Prostate gland (tissue), 2 donors: ENCODE results near the gene ARHGEF38. TPM values are rescaled to one million over a fixed set of nuclear protein-coding genes. Genes with fewer than 3 reads are reported as not detected.

Experiments
- DNase-seq: peaks from one replicate; pipeline ENCODE4 v3.0.0-alpha.2; 2019; ENCODE audit warnings: low spot score
- H3K27ac ChIP-seq, 2 donors: fragments of 200-600 bp; sonication (generic); 2 replicates each; pipeline ENCODE4 v1.5.1; 2017 to 2019
- H3K27me3 ChIP-seq: fragments of 200-600 bp; sonication (generic); replicated peaks from 2 replicates; pipeline ENCODE4 v1.5.1; 2019; ENCODE audit not compliant: insufficient read depth
- H3K36me3 ChIP-seq, 2 donors: fragments of 200-600 bp; sonication (generic); 1 replicate in 1 of 2; 2 replicates in 1 of 2; pipeline versions ENCODE4 v1.5.1 to v1.8.1; 2017 to 2019
- H3K4me1 ChIP-seq: fragments of 200-600 bp; sonication (generic); replicated peaks from 2 replicates; pipeline ENCODE4 v1.5.1; 2019
- H3K4me3 ChIP-seq, 2 donors: fragments of 200-600 bp; sonication (generic); 2 replicates each; pipeline ENCODE4 v1.5.1; 2017 to 2019
- H3K9me3 ChIP-seq: fragments of 200-600 bp; sonication (generic); 2 replicates; pipeline ENCODE4 v1.5.1; 2017
- POLR2A ChIP-seq: fragments of 450-650 bp; IDR thresholded peaks from one replicate; pipeline ENCODE4 v1.6.1; 2016; ENCODE audit warnings: antibody characterized with exemption, mild to moderate bottlenecking
- POLR2AphosphoS5 ChIP-seq: sonication (generic); formaldehyde crosslinking; IDR thresholded peaks from one replicate; pipeline ENCODE4 v1.6.1; 2017; ENCODE audit warnings: antibody characterized with exemption
- WGBS: methylation state at CpG from one replicate; pipeline ENCODE4 v1.1.5; 2018; 5-methylcytosine and 5-hydroxymethylcytosine counted together
- intact Hi-C: fragments of 100-400 bp; cut with DNase I; formaldehyde crosslinking; loops from one replicate; pipeline ENCODE4 v1.14.2; 2022
- total RNA-seq, 2 donors: library from RNA; depleted of rRNA; stranded (reverse); fragments of >200 nt; gene quantifications; one replicate each; pipeline ENCODE4 v1.1.0, GENCODE V29; 2016
- TF ChIP-seq, protein P1 (sequence below), 4 experiments: fragments of 200-600 bp in 2 of 4; fragments of 450-650 bp in 2 of 4; sonication (generic) in 2 of 4; IDR thresholded peaks; 1 replicate in 3 of 4; 2 replicates in 1 of 4; pipeline ENCODE4 v1.5.1; 2016 to 2019; ENCODE audit warnings: antibody characterized with exemption in 4 of 4, mild to moderate bottlenecking in 2 of 4, moderate library complexity in 2 of 4

ARHGEF38 gene
- total RNA-seq, 2 donors from 2014 or later: 10.4 to 25.7 TPM

DNA sequence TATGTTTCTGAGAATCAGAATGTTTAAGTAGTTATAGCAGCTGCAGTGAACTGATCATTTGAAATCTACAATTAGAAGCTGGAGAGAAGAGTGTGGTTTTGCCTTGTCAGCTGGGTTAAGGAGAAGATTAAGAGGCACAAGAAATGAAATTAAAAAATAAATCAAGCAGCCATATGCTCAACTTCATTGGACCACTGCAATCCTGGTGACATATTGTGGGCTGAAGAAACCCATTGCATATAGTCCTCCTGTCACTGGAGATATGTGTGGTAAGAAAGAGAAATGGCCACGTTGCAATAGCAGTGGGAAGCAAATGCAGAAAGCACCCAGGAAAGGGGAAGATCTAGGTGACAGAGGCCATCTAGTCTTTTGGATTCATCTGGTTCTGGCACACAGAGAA lies 93.0 kb downstream of the ARHGEF38 start:
- WGBS: 80% methylated on average over 1 of the region's 1 CpG
- Histone ChIP-seq H3K9me3 (no peaks in the 10 kb centered on the region), H3K27ac (no peak overlapping the region), H3K36me3 (no peaks in the 10 kb centered on the region), H3K4me1 (no peaks in the 10 kb centered on the region), H3K4me3 (no peak overlapping the region), H3K27me3 (no peaks in the 10 kb centered on the region)
- TF ChIP-seq POLR2A: no peak
- TF ChIP-seq, protein P1, sequence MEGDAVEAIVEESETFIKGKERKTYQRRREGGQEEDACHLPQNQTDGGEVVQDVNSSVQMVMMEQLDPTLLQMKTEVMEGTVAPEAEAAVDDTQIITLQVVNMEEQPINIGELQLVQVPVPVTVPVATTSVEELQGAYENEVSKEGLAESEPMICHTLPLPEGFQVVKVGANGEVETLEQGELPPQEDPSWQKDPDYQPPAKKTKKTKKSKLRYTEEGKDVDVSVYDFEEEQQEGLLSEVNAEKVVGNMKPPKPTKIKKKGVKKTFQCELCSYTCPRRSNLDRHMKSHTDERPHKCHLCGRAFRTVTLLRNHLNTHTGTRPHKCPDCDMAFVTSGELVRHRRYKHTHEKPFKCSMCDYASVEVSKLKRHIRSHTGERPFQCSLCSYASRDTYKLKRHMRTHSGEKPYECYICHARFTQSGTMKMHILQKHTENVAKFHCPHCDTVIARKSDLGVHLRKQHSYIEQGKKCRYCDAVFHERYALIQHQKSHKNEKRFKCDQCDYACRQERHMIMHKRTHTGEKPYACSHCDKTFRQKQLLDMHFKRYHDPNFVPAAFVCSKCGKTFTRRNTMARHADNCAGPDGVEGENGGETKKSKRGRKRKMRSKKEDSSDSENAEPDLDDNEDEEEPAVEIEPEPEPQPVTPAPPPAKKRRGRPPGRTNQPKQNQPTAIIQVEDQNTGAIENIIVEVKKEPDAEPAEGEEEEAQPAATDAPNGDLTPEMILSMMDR (IDR thresholded peaks at IDR 0.05): no peak
- TF ChIP-seq POLR2AphosphoS5: no peak
- no peak for DNase-seq
- intact Hi-C loops: no loop called here

GRCh38 chr4:105650190-105650589 lies 97.8 kb downstream of the ARHGEF38 start:
- DNase-seq: no peak
- Histone ChIP-seq H3K27me3 (no peaks in the 10 kb centered on the region), H3K27ac (no peak overlapping the region), H3K36me3 (no peaks in the 10 kb centered on the region), H3K4me1 (no peaks in the 10 kb centered on the region), H3K9me3 (no peaks in the 10 kb centered on the region), H3K4me3 (no peak overlapping the region)
- intact Hi-C loops: no loop called here
- WGBS: 97% methylated on average over 1 of the region's 1 CpG
- TF ChIP-seq POLR2AphosphoS5 (no peak), POLR2A (no peak)
- TF ChIP-seq, protein P1 (IDR thresholded peaks at IDR 0.05): no peak

GRCh38 chr4:105651884-105652283 lies 99.5 kb downstream of the ARHGEF38 start:
- DNase-seq: no peak
- H3K27me3 ChIP-seq: no peaks in the 10 kb centered on the region
- no peaks in the 10 kb centered on the region for H3K4me1 ChIP-seq
- H3K36me3 ChIP-seq: no peaks in the 10 kb centered on the region
- TF ChIP-seq POLR2A: no peak
- TF ChIP-seq, protein P1 (IDR thresholded peaks at IDR 0.05): no peak
- TF ChIP-seq POLR2AphosphoS5: no peak
- no peak overlapping the region for H3K4me3 ChIP-seq
- no peaks in the 10 kb centered on the region for H3K9me3 ChIP-seq
- intact Hi-C loops: no loop called here
- no peak overlapping the region for H3K27ac ChIP-seq

DNA sequence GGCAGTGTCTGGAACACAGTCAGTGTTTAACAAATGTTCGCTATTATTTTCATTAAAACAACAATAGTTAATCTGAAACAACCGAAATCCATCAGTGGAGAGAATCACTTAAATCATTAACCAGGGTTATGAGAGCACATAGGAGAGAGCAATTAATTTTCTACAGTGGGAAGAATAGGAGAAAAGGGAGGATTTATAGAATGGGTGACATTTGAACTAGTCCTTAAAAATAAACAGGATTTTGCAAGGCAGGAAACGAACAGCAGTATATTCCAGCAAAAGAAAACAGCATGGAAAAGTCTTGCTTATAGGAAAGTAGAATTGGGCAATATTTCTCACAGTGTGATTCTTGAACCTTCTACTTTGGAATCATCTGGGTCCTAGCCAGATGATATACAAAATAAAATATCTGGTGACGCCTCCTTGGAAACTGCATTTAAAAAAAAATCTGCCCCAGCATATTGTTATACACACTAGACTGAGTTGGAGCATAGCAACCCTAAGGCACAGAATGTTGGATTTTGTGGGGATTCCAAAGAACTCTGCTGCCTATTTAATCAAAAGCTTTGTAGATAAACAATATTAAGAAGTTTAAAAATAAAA lies 100.0 kb downstream of the ARHGEF38 start:
- no peak for DNase-seq
- intact Hi-C loops: no loop called here
- WGBS: 62% methylated on average over 4 of the region's 4 CpGs
- H3K9me3 ChIP-seq: no peaks in the 10 kb centered on the region
- H3K27ac ChIP-seq: no peak overlapping the region
- H3K27me3 ChIP-seq: no peaks in the 10 kb centered on the region
- TF ChIP-seq POLR2AphosphoS5 (no peak), POLR2A (no peak)
- TF ChIP-seq, protein P1 (IDR thresholded peaks at IDR 0.05): no peak
- no peak overlapping the region for H3K4me3 ChIP-seq
- H3K36me3 ChIP-seq: no peaks in the 10 kb centered on the region
- no peaks in the 10 kb centered on the region for H3K4me1 ChIP-seq

GRCh38 chr4:105657117-105657765 lies 104.8 kb downstream of the ARHGEF38 start:
- no peak overlapping the region for H3K27ac ChIP-seq
- intact Hi-C loops: no loop called here
- H3K9me3 ChIP-seq: no peaks in the 10 kb centered on the region
- H3K36me3 ChIP-seq: no peaks in the 10 kb centered on the region
- H3K4me3 ChIP-seq: no peak overlapping the region
- H3K4me1 ChIP-seq: no peaks in the 10 kb centered on the region
- H3K27me3 ChIP-seq: no peaks in the 10 kb centered on the region
- no peak for TF ChIP-seq POLR2A
- no peak for DNase-seq
